GM19023 (cell line): ENCODE results near the gene LRFN3.
"Not testable (repeated sequence)": the region's sequence is repeated elsewhere in the genome, so short reads cannot be mapped to it uniquely, and the experiment has no call there.

ENCODE experiments used
- ATAC-seq: cut with Tn5 transposase; IDR thresholded peaks from one replicate; pipeline ENCODE4 v1.9.1; 2021; ENCODE audit warnings: mild to moderate bottlenecking, moderate library complexity; ENCODE audit not compliant: unreplicated experiment

Gene LRFN3

GRCh38 chr19:35905178-35905727, 30.9 kb upstream of the LRFN3 start:
- no peak for ATAC-seq

GRCh38 chr19:35907377-35907745, 28.8 kb upstream of the LRFN3 start:
- no peak for ATAC-seq

- ATAC-seq: no peak
These were observed 28.1 kb upstream of the LRFN3 start, which contains the start of gene TYROBP for GRCh38 chr19:35908010-35908441. Gene TYROBP (minus strand): TSS chr19:35908295. CDS start chr19:35908228, 67 bp downstream.

GRCh38 chr19:35908973-35909683, 27.0 kb upstream of the LRFN3 start:
- no peak for ATAC-seq

- no peak for ATAC-seq
These were observed 26.5 kb upstream of the LRFN3 start for GRCh38 chr19:35909684-35910035.

GRCh38 chr19:35910355-35910754, 25.8 kb upstream of the LRFN3 start:
- not testable (repeated sequence) for ATAC-seq

GRCh38 chr19:35911173-35911572, 25.0 kb upstream of the LRFN3 start:
- no peak for ATAC-seq

DNA sequence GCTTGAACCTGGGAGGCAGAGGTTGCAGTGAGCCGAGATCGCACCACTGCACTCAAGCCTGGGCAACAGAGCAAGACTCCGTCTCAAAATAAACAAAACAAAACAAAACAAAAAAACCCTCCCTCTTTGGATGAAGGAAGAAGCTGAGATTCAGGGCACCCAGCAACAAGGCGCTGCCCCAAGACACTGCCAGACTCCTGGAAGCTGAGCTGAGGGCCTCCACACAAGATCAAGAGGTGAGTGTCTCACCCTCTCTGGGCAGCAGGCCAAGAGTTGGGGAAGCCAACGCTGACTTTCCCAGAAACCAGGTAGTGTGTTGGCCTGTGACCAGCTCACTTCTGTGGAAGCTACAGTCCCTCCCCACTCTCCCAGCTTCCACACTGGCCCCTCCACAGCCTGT, 24.4 kb upstream of the LRFN3 start:
- no peak for ATAC-seq

- ATAC-seq: no peak
These were observed 22.6 kb upstream of the LRFN3 start for GRCh38 chr19:35913589-35913988.

- no peak for ATAC-seq
These were observed 20.7 kb upstream of the LRFN3 start for GRCh38 chr19:35915443-35915842.

- ATAC-seq: no peak
These were observed 16.9 kb upstream of the LRFN3 start for GRCh38 chr19:35919306-35919705.

DNA sequence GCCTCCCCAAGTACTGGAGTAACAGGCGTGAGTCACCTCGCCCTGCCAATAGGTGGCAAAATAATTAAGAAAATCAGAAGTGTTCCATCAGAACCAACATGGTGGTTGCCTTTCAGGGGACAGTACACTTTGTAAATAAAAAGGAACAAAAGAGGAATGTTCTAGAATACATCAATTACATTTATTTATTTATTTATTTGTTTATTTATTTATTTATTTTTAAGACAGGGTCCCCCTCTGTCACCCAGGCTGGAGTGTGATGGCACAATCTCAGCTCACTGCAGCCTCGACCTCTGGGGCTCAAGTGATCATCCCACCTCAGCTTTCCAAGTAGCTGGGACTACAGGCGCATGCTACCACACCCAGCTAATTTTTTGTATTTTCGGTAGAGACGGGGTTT, 15.2 kb upstream of the LRFN3 start:
- ATAC-seq: no peak

GRCh38 chr19:35925501-35925900, 10.7 kb upstream of the LRFN3 start:
- no peak for ATAC-seq

GRCh38 chr19:35928507-35928906, 7.7 kb upstream of the LRFN3 start:
- ATAC-seq: no peak

GRCh38 chr19:35929876-35930275, 6.3 kb upstream of the LRFN3 start:
- ATAC-seq: no peak

DNA sequence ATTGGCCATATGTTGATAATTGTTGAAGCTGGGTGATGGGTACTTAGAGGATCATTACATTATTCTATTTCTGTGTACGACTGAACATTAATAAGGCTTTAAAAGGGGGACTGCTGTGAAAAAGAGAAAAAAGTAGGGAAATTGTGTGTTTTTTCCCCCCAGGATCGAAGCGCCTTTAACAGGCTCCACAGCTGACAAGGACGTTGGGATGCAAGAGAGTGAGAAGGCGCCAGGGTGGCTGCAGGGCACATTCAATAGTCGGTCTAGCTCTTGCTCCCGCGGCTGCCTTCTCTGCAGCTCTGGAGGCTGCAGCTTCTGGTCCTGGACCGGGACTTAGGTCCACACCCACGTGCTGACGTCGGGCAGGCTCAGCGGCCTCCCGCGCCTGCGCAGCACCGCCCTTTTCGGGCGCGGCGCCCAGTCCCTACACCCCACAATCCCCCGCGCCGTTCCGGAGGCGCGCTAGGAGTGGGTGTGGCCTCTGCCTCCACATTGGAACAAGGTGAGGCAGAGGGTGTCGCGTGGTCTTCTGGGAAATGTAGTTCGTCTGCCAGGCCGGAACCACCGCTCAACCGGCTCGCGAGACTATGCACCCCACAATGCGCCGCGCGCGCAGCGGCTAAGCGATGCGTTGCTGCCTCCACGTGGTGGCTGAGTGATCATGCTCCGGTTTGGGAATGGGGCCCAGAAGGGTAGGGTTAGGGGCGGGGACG, 4.9 kb upstream of the LRFN3 start:
- peak; percentile 98 for ATAC-seq

DNA sequence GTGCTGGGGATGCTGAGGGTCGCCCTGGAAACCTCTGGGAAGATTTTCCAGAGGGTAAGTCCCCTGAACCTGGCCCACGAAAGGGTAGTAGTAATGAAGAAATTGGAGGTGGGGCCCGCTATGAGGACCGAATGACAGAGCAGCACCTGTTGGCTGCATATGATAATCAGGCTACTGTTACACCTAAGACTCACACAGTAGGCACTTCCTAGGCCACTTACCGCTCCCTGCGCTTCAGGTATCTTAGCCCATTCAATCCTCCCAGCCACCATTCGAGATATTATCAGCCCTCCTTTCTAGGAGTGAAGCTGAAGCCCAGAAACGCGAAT, 4.3 kb upstream of the LRFN3 start:
- ATAC-seq: no peak

GRCh38 chr19:35932291-35932936, 3.8 kb upstream of the LRFN3 start:
- ATAC-seq: no peak

- no peak for ATAC-seq
These were observed 629 bp downstream of the LRFN3 start for GRCh38 chr19:35936738-35937268.

GRCh38 chr19:35937345-35938281, 1.4 kb downstream of the LRFN3 start:
- ATAC-seq: no peak
